GM18517 (cell line): Measurements from ENCODE around the gene GOLGB1.

Experiments
- ATAC-seq: cut with Tn5 transposase; IDR thresholded peaks from one replicate; pipeline ENCODE4 v1.9.1; 2021; ENCODE audit warnings: mild to moderate bottlenecking, moderate library complexity; ENCODE audit not compliant: unreplicated experiment

Gene GOLGB1

DNA sequence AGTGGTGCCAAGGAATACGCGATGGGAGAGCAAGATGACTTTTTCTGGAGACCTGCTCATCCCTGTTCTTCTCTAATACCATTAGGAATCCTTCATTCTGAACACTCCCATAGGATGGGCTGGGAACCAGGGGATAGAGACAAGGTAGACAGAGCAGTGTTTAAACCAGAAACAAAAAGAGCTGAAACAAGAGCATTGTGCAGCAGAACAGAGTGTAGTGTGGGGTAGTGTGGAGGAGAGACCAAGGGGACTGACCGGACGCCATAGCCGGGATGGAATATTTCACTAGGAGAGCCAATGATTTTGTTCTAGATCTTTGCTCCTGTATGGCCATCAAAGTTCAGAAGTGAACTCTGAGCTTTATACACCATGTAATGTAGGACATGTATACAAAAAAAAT lies 104.5 kb downstream of the GOLGB1 start:
- ATAC-seq, result no peak

DNA sequence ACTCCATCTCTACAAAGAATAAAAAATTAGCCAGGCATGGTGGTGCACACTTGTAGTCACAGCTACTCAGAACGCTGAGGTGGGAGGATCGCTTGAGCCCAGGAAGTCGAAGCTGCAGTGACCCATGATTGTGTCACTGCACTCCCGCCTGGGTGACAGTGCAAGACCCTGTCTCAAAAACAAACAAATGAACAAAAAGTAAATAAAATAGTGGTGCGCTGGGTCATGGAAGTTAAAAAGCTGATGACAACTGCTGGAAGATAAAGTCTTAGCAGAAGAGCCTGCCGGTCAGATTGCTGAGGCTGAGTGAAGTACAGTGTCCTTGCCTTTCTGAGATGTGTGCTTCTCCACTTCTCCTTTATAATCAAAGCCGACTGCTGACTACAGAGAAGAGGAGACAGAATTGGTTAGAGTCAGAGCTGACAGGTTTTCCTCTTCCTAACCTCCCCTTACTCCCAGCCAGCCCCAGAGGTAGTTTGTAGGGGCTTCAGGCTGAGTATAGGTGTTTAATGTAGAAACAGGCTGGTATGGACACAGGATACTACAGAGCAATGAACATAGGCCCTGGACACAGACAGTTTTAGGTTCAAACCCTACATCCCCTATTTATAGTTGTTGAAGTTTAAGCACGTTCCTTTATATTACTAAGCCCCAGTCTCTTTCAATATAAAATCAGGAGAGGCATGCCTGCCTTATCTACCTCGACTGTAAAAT lies 106.8 kb downstream of the GOLGB1 start:
- ATAC-seq, result no peak

DNA sequence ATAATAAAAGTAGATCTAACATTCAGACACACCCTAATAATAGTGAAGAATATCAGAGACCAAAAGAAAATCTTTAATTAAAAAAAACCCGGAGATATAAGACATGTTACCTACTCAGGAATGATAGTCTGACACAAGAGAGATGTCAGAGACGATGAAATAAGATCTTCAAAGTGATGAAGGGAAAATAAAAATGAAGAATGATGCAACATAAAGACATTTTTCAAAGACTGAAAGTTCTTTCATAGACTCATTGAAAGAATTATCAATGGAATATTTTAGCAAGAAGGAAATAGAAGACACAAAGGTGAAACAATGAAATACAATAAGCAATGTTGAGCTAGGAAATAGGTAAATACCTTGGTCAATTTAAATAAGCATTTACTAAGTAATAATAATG lies 108.4 kb downstream of the GOLGB1 start:
- no peak for ATAC-seq

DNA sequence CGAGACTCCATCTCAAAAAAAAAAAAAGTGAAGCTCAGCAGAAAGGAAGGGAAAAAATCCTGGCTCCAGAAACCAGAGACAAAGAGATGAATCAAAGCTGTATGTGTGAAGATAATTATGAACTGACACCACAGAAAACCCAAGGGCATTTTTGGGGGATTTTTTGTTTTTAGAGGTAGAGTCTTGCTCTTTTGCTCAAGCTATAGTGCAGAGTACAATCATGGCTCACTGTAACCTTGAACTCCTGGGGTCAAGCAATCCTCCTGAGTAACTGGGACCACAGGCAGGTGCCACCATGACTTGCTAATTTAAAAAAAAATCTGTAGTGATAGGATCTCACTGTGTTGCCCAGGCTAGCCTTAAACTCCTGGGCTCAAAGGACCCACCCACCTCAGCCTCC lies 111.6 kb downstream of the GOLGB1 start:
- no peak for ATAC-seq

DNA sequence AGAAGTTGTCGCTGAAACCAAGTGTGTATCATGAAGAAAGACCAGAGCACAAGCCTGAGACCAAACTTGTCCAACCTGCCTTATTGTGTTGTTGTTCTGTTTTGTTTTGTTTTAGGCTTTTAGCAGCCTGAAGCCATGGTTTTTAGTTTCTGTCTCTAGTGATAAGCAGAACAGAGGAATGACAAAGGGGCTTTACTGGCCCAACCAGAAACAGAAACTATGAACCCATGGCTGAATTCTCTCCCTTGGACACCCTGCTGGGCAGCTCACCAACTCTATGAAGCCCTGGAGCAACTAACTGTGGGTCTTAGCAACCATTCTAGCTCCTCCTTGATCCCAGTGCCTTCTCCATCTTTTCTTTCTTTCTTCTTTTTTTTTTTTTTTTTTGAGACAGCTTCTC lies 119.2 kb downstream of the GOLGB1 start:
- ATAC-seq, result no peak

DNA sequence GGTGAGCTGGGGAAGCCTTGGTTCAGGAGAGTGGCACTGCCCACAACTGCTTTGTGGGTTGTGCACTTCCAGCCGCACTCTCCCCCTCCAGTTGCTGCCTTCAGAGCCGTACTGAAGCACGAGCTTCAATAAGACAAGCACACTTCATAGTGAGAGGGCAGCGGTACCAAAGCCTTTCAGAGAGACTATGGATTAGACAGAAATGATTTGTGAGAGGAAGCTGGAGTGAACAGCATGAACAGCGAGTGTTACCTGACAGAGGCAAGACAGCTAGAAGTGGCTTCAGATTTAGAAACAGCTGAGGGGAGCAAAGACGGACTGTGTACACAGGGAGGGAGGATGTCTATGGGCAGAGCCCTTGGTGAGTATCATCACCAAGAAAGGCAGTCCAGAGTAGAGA lies 119.9 kb downstream of the GOLGB1 start:
- no peak for ATAC-seq

DNA sequence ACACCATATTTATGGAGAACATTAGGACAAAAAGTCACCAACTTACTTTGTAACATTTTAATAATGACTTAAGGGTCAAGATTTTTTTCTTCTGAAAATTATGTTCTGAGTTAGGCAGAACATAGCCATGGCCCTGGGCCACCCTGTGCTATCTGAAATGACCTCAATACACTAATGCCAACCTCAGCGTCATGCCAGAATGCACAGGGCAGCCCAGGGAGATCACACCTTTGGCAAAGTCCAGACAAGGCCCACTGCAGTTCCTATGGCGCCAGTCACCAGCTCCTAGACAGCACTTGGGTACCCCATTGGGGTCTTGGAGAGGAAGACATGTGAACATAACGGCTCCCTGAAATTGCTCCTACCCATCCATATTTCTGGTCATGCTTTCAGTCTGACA lies 121.9 kb downstream of the GOLGB1 start:
- ATAC-seq, result no peak

DNA sequence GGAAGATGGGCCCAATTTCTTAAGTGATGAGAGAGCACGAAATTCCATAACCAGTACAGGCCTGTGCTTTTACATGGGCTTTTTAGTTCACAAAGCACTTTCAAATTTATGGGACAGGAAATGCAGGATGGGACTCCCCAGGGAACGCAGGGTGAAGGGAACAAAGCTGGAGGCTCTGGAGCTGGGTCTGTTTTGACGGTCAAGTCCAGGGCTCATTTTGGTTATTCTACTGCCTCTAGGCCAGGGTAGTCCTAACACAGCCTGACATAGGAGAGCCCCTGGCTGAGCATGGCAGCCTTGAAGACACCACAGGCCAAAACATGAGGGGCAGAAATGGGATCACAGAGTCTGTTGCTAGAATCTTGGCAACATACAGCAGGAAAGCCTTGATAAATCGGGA lies 122.3 kb downstream of the GOLGB1 start:
- no peak for ATAC-seq

DNA sequence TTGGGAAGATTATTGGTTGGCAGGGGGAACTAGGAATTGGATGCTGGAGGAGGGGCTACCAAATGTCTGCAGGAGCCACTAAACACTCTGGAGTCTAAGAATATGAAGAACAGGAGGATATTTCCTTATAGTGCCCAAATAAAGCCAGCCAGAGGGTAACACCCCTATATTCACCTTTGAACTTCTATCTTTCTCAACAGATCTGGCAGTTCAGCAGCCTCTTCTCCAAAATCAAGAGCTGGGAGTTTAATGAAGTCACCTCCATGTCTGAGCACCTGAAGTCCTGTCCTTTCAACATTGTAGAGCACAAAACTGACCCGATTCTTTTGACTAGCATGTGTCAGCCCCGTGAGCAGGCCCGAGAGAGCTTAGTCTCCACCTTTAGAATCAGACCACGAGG lies 123.0 kb downstream of the GOLGB1 start:
- ATAC-seq, result no peak

DNA sequence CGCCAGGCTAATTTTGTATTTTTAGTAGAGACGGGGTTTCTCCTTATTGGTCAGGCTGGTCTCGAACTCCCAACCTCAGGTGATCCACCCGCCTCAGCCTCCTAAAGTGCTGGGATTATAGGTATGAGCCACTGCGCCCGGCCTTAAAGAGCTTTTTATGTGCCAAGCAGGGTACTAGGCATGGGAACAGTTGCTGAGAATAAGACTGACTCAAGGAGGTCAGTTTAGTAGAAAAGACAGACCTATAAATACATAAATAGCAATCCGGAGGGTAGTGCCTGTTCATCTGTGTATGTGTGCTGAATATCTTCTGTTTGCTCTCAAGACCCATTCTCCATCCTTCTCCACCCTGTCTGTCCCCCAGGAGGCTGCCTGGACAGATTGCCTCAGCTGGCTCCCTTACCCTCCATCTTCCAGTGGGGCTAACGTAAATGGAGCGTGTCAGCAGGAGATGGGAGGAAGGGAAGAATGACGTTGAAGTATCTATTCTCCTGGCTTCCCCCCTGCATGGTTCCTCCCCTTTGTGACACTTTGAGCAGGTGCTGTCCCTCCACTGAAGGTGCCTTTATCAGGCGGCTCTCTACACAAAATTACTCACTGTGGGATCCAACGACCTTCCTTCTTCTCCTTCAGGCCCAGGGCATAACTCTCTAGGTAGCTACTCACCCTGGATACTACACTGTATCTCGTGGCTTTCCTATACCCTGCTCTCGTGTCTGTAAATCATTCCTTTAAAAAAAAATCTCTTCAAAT lies 125.2 kb downstream of the GOLGB1 start:
- ATAC-seq, result no peak

DNA sequence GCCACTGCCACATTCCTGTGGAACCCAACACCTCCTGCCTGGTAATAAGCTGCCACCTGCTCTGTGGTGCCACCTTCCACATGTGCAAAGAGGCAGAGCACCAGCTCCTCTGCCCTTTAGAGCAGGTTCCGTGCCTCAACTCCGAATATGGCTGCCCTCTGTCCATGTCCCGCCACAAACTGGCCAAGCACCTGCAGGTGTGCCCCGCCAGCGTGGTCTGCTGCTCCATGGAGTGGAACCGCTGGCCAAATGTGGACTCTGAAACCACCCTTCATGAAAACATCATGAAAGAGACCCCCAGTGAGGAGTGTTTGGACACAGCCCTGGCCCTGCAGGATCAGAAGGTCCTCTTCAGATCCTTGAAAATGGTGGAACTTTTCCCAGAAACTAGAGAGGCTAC lies 128.1 kb downstream of the GOLGB1 start:
- ATAC-seq, result no peak

DNA sequence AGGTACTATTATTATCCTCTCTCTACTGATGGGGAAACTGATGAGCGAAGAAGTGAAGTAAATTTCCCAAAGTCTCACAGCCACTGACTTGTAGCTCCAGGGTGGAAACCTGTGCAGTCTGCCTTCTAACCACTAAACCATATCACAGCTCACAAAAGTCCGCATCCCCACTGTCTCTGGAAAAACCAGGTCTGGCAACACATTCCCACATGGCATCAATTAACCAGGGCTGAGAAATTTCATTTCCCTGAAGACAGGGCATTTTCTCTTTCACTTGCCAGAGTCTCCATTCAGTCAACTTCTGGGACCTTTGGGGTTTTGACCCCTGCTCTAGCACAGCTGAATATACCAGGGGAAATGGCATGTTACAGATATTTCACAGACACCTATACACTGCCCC lies 129.8 kb downstream of the GOLGB1 start:
- ATAC-seq, result no peak
